HG03280 (cell line): ENCODE data around the gene RNF41.
A peak's percentile ranks its signal among the peaks of the same experiment; 100 is the strongest.
"Not testable (repeated sequence)": the region's sequence is repeated elsewhere in the genome, so short reads cannot be mapped to it uniquely, and the experiment has no call there.

Experiments
- ATAC-seq: cut with Tn5 transposase; IDR thresholded peaks from one replicate; pipeline ENCODE4 v1.9.1; 2021; ENCODE audit warnings: mild to moderate bottlenecking, moderate library complexity; ENCODE audit not compliant: unreplicated experiment

Gene RNF41

GRCh38 chr12:56213878-56214277 is 7.8 kb downstream of the RNF41 start:
- ATAC-seq = no peak

- ATAC-seq = no peak
These were observed 9.4 kb downstream of the RNF41 start for GRCh38 chr12:56212361-56212760.

- ATAC-seq = no peak
These were observed 13.7 kb downstream of the RNF41 start for GRCh38 chr12:56208006-56208405.

- no peak for ATAC-seq
These were observed 15.1 kb downstream of the RNF41 start for GRCh38 chr12:56206452-56207166.

- ATAC-seq = no peak
These were observed 16.3 kb downstream of the RNF41 start for GRCh38 chr12:56205445-56205844.

- ATAC-seq = no peak
These were observed 17.4 kb downstream of the RNF41 start for GRCh38 chr12:56204275-56204674.

GRCh38 chr12:56202838-56203237 is 18.9 kb downstream of the RNF41 start:
- ATAC-seq = no peak

GRCh38 chr12:56202366-56202765 is 19.4 kb downstream of the RNF41 start:
- ATAC-seq = no peak

GRCh38 chr12:56198836-56199235 is 22.9 kb downstream of the RNF41 start:
- ATAC-seq = no peak

- no peak for ATAC-seq
These were observed 23.6 kb downstream of the RNF41 start for GRCh38 chr12:56197921-56198635.

GRCh38 chr12:56196818-56197550 is 24.7 kb downstream of the RNF41 start:
- not testable (repeated sequence) for ATAC-seq

- ATAC-seq = no peak
These were observed 28.6 kb downstream of the RNF41 start for GRCh38 chr12:56193025-56193578.

- no peak for ATAC-seq
These were observed 29.1 kb downstream of the RNF41 start for GRCh38 chr12:56192582-56192981.

GRCh38 chr12:56190695-56191155 is 31.0 kb downstream of the RNF41 start:
- ATAC-seq = no peak

- peak; percentile 33 for ATAC-seq
These were observed 31.6 kb downstream of the RNF41 start for GRCh38 chr12:56189918-56190694.

- peak; percentile 86 for ATAC-seq
These were observed 32.4 kb downstream of the RNF41 start, which contains the start of gene SMARCC2 for GRCh38 chr12:56189099-56189917. SMARCC2 (minus strand) TSS chr12:56189483; CDS start chr12:56189461, 22 bp downstream.

- no peak for ATAC-seq
These were observed 33.0 kb downstream of the RNF41 start for GRCh38 chr12:56188778-56189098.

GRCh38 chr12:56188131-56188777 is 33.5 kb downstream of the RNF41 start:
- ATAC-seq = no peak

GRCh38 chr12:56186957-56187356 is 34.8 kb downstream of the RNF41 start:
- ATAC-seq = no peak
